Measurements from ENCODE around the gene RHBDF1.
A peak's percentile ranks its signal among the peaks of the same experiment; 100 is the strongest.

The RHBDF1 gene

GRCh38 chr16:77807-78443 lies 5.5 kb upstream of the RHBDF1 start, which contains the start of gene MPG:
Gene MPG (plus strand): TSS chr16:78225. CDS start chr16:78310, 85 bp downstream.
- no peak for TF ChIP-seq CTCF (IDR thresholded peaks at IDR 0.05; ENCODE audit: insufficient read depth, low read depth, low read length, missing control alignments)
- DNase-seq (ENCODE audit: low read depth), result peak; percentile 76
- H3K4me3 ChIP-seq (ENCODE audit: low read length), result peak within 1 kb of the TSS; percentile 67

- H3K4me3 ChIP-seq (ENCODE audit: low read length), result peak overlapping the region; percentile 67
- peak; percentile 8 for TF ChIP-seq CTCF (IDR thresholded peaks at IDR 0.05; ENCODE audit: insufficient read depth, low read depth, low read length, missing control alignments)
- DNase-seq (ENCODE audit: low read depth), result peak; percentile 62
Observed at GRCh38 chr16:77273-77806, 4.9 kb upstream of the RHBDF1 start.

- peak overlapping the region; percentile 67 for H3K4me3 ChIP-seq (ENCODE audit: low read length)
- TF ChIP-seq CTCF (IDR thresholded peaks at IDR 0.05; ENCODE audit: insufficient read depth, low read depth, low read length, missing control alignments), result no peak
- DNase-seq (ENCODE audit: low read depth), result peak; percentile 65
Observed at GRCh38 chr16:76535-77272, 4.3 kb upstream of the RHBDF1 start.

- no peak for TF ChIP-seq CTCF (IDR thresholded peaks at IDR 0.05; ENCODE audit: insufficient read depth, low read depth, low read length, missing control alignments)
- DNase-seq (ENCODE audit: low read depth), result peak; percentile 41
- no peak overlapping the region for H3K4me3 ChIP-seq (ENCODE audit: low read length)
Observed at GRCh38 chr16:75580-76501, 3.4 kb upstream of the RHBDF1 start.

- TF ChIP-seq CTCF (IDR thresholded peaks at IDR 0.05; ENCODE audit: insufficient read depth, low read depth, low read length, missing control alignments), result no peak
- H3K4me3 ChIP-seq (ENCODE audit: low read length), result no peak overlapping the region
- DNase-seq (ENCODE audit: low read depth), result no peak
Observed at GRCh38 chr16:74747-75334, 2.4 kb upstream of the RHBDF1 start.

- no peak for TF ChIP-seq CTCF (IDR thresholded peaks at IDR 0.05; ENCODE audit: insufficient read depth, low read depth, low read length, missing control alignments)
- DNase-seq (ENCODE audit: low read depth), result no peak
- no peak overlapping the region for H3K4me3 ChIP-seq (ENCODE audit: low read length)
Observed at GRCh38 chr16:74051-74746, 1.8 kb upstream of the RHBDF1 start.
